Ovary (tissue), 9 donors: ENCODE measurements around the gene TSHZ2. TPM values are rescaled to one million over a fixed set of nuclear protein-coding genes. Genes with fewer than 3 reads are reported as not detected.

ENCODE experiments used
- DNase-seq, 5 donors: peaks; one replicate each; pipeline ENCODE4 v3.0.0-alpha.2; 2019 to 2020
- H3K27ac ChIP-seq, 2 donors: fragments of 200-600 bp; one replicate each; pipeline versions ENCODE4 v1.5.1 to v1.8.0; 2019 to 2022
- H3K27me3 ChIP-seq: fragments of 200-600 bp; one replicate; pipeline ENCODE4 v1.8.0; 2022
- H3K36me3 ChIP-seq: fragments of 200-600 bp; sonication (generic); one replicate; pipeline ENCODE4 v1.5.1; 2019
- H3K4me1 ChIP-seq: one replicate; pipeline ENCODE4 v1.8.1; 2013; ENCODE audit warnings: mild to moderate bottlenecking, moderate library complexity; ENCODE audit not compliant: insufficient read depth
- H3K4me3 ChIP-seq: fragments of 200-600 bp; sonication (generic); one replicate; pipeline ENCODE4 v1.5.1; 2017
- H3K9me3 ChIP-seq, 2 donors: fragments of 200-600 bp in 1 of 2; sonication (generic) in 1 of 2; one replicate each; pipeline versions ENCODE4 v1.5.1 to v1.8.1; 2013 to 2019; ENCODE audit warnings: mild to moderate bottlenecking in 1 of 2, moderate library complexity in 1 of 2
- CTCF ChIP-seq, 3 donors: fragments of 450-650 bp in 2 of 3; fragments of 200-600 bp in 1 of 3; IDR thresholded peaks; one replicate each; pipeline versions ENCODE4 v1.5.1 to v1.8.0; 2016 to 2022; ENCODE audit warnings: antibody characterized with exemption in 3 of 3, mild to moderate bottlenecking in 1 of 3
- EP300 ChIP-seq: sonication (generic); formaldehyde crosslinking; IDR thresholded peaks from one replicate; pipeline ENCODE4 v1.6.1; 2017; ENCODE audit warnings: antibody characterized with exemption
- POLR2A ChIP-seq: fragments of 450-650 bp; IDR thresholded peaks from one replicate; pipeline ENCODE4 v1.6.1; 2017; ENCODE audit warnings: antibody characterized with exemption, mild to moderate bottlenecking, moderate library complexity
- WGBS, 3 donors: extraction: QIAGEN DNeasy Blood & Tissue Kit in 1 of 3; methylation state at CpG; one replicate each; pipeline versions ENCODE4 v1.1.5 to v1.1.7; 2013 to 2017; 5-methylcytosine and 5-hydroxymethylcytosine counted together
- intact Hi-C, 4 donors: fragments of 100-400 bp; cut with DNase I; formaldehyde crosslinking; loops; one replicate each; pipeline versions ENCODE4 v1.11.0 to v1.15.1; 2022 to 2023
- polyA plus RNA-seq, 2 donors: library from polyadenylated mRNA; stranded (reverse); fragments of 200-250 nt in 1 of 2; fragments of 350-450 nt in 1 of 2; fragmentation: Illumina TruSeq in 1 of 2; extraction: RNeasy Lipid Tissue Mini Kit (QIAGEN cat#74804) in 1 of 2; gene quantifications; one replicate each; pipeline ENCODE4 v1.2.3, GENCODE V29; 2013 to 2014
- total RNA-seq, 7 donors: library from RNA; depleted of rRNA in 2 of 7; stranded (reverse); fragments of >200 nt in 2 of 7; fragmentation: NEBNext Ultra II Directional in 3 of 7; extraction: Animal tissue kit (Norgen Biotek cat#: 25700) in 3 of 7; gene quantifications; one replicate each; pipeline versions ENCODE4 v1.1.0 to v1.2.4, GENCODE V29; 2016 to 2023
- donor health status: DM: no; HTN: no; CAD: no; lungs with moderate emphysema.
- donor health status: DM: no; HTN: no; CAD: no.
- donor health status: Bipolar disorder and iron deficiency.
- donor health status: DM: yes; HTN: yes; CAD: no.
- donor health status: DM: no; HTN: no; CAD: no.
- donor health status: DM: yes; HTN: yes; CAD: no.

TSHZ2 gene
- total and polyA plus RNA-seq, 9 donors = 18.2 to 113 (median 40.2) TPM

DNA sequence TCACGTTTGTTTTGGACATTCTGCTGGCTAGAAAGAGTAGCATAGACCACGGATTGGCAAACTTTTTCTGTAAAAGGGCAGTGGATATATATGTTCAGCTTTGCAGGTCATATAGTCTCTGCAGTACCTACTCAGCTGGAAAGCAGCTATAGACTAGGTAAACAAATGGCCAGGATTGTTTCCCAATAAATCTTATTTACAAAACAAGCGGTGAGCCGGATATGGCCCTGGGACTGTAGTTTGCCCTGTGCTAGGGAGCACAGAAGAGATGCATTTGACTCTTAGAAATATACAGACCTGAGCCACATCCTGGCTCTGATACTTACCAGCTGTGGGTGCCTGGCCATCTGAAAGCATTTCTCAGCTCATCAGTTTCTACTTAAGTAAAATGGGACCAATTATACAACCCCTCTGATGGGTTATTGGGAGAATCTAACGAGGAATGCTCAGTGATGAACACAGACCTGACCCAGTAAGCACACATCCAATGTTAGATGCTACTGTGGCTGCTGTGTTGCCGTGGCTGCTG is 120.7 kb downstream of the TSHZ2 start:
- no peaks in the 10 kb centered on the region for H3K27me3 ChIP-seq
- H3K27ac ChIP-seq = no peak overlapping the region
- H3K4me3 ChIP-seq = no peak overlapping the region
- TF ChIP-seq CTCF (IDR thresholded peaks at IDR 0.05) (no peak), POLR2A (no peak), EP300 (no peak)
- H3K4me1 ChIP-seq = peaks cover 4% of the 10 kb centered on the region
- H3K9me3 ChIP-seq = no peaks in the 10 kb centered on the region
- no peak for DNase-seq
- intact Hi-C loops = no loop called here
- no peaks in the 10 kb centered on the region for H3K36me3 ChIP-seq
- WGBS, 3 donors = 70 to 83% (median 76%) methylated on average over 6 of the region's 6 CpGs

- intact Hi-C loops = loop anchor here in 1 of 4 donors (5.0 kb wide), 1 partner anchor 40 kb away; no protein-coding TSS in a partner anchor
- 73 to 90% (median 82%) methylated on average over 2 of the region's 2 CpGs for WGBS, 3 donors
- H3K4me1 ChIP-seq = peaks cover 2% of the 10 kb centered on the region
- H3K27ac ChIP-seq = no peak overlapping the region
- H3K27me3 ChIP-seq = no peaks in the 10 kb centered on the region
- no peak for TF ChIP-seq CTCF (IDR thresholded peaks at IDR 0.05)
- no peak for TF ChIP-seq EP300
- TF ChIP-seq POLR2A = no peak
- H3K4me3 ChIP-seq = no peak overlapping the region
- H3K9me3 ChIP-seq = no peaks in the 10 kb centered on the region
- DNase-seq = no peak
- H3K36me3 ChIP-seq = no peaks in the 10 kb centered on the region
These were observed 125.2 kb downstream of the TSHZ2 start for GRCh38 chr20:53097371-53097770.

- H3K36me3 ChIP-seq = no peaks in the 10 kb centered on the region
- TF ChIP-seq EP300 (no peak), POLR2A (no peak), CTCF (IDR thresholded peaks at IDR 0.05) (no peak)
- DNase-seq = no peak
- H3K4me1 ChIP-seq = peaks cover under 1% of the 10 kb centered on the region
- H3K27me3 ChIP-seq = no peaks in the 10 kb centered on the region
- 97 to 98% (median 97%) methylated on average over 4 of the region's 4 CpGs for WGBS, 3 donors
- H3K9me3 ChIP-seq = no peaks in the 10 kb centered on the region
- intact Hi-C loops = loop anchor here in 1 of 4 donors (5.0 kb wide), 1 partner anchor 40 kb away; no protein-coding TSS in a partner anchor
- no peak overlapping the region for H3K4me3 ChIP-seq
- H3K27ac ChIP-seq = no peak overlapping the region
These were observed 125.6 kb downstream of the TSHZ2 start for GRCh38 chr20:53097791-53098190.

DNA sequence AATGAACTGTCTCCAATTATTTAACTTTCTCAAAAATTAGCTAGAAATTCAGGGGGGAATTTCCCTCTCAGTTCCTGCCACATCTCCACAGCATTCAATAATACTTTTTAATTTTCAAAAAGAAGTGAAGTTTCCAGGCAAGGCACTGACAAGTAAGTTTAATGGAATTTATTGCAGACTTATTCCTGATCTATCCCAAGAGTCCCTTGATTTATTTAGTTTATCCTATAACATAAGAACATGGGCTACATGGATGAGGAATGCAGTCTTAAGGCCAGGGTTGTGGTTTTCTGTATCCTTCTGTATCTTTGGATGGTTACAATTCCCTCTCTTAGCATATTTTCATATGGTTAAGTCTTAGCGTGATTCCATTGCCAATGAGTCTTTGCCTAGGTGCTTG is 126.5 kb downstream of the TSHZ2 start:
- no peaks in the 10 kb centered on the region for H3K9me3 ChIP-seq
- H3K36me3 ChIP-seq = no peaks in the 10 kb centered on the region
- no peak overlapping the region for H3K27ac ChIP-seq
- intact Hi-C loops = loop anchor here in 1 of 4 donors (5.0 kb wide), 1 partner anchor 39 kb away; no protein-coding TSS in a partner anchor
- no peak overlapping the region for H3K4me3 ChIP-seq
- no peak for TF ChIP-seq POLR2A
- no peak for TF ChIP-seq EP300
- no peak for TF ChIP-seq CTCF (IDR thresholded peaks at IDR 0.05)
- no peaks in the 10 kb centered on the region for H3K27me3 ChIP-seq
- 89 to 97% (median 93%) methylated on average over 1 of the region's 1 CpG for WGBS, 3 donors
- DNase-seq = no peak
- no peaks in the 10 kb centered on the region for H3K4me1 ChIP-seq
